ENCODE measurements around the gene TMSB10. TPM values are rescaled to one million over a fixed set of nuclear protein-coding genes. Genes with fewer than 3 reads are reported as not detected.
"Not testable (repeated sequence)": the region's sequence is repeated elsewhere in the genome, so short reads cannot be mapped to it uniquely, and the experiment has no call there.

Gene TMSB10
- total RNA-seq, 1 donor from 2014 or later, result 925 TPM

GRCh38 chr2:84912984-84913383 is 7.5 kb downstream of the TMSB10 start:
- intact Hi-C loops (cut with micrococcal nuclease), result no loop called here
- Mint-ChIP-seq H3K36me3 (ENCODE audit: low read depth) (peaks cover 10% of the 10 kb centered on the region), H3K4me1 (peaks cover 32% of the 10 kb centered on the region), H3K4me3 (no peak overlapping the region), H3K27ac (no peak overlapping the region), H3K9me3 (peaks cover 4% of the 10 kb centered on the region), H3K27me3 (no peaks in the 10 kb centered on the region)
- CTCF ChIA-PET, result no interaction called here
- DNase-seq (no peak), ATAC-seq (ENCODE audit: low read depth) (no peak)
- no peak for TF ChIP-seq CTCF (IDR thresholded peaks at IDR 0.05)
- POLR2A ChIA-PET, result no interaction called here

GRCh38 chr2:84914334-84914733 is 8.9 kb downstream of the TMSB10 start:
- intact Hi-C loops (cut with micrococcal nuclease), result no loop called here
- DNase-seq (no peak), ATAC-seq (ENCODE audit: low read depth) (no peak)
- ChIA-PET CTCF (interaction anchor here (1.3 kb wide), 1 partner anchor 12 kb away, joined by 7 read pairs; no protein-coding TSS in a partner anchor), POLR2A (interaction anchor here (1.0 kb wide), 1 partner anchor 8 kb away, joined by 3 read pairs; no protein-coding TSS in a partner anchor)
- peaks cover 31% of the 10 kb centered on the region for H3K4me1 Mint-ChIP-seq
- H3K27me3 Mint-ChIP-seq, result no peaks in the 10 kb centered on the region
- no peak overlapping the region for H3K4me3 Mint-ChIP-seq
- H3K27ac Mint-ChIP-seq, result no peak overlapping the region
- H3K9me3 Mint-ChIP-seq, result peaks cover 2% of the 10 kb centered on the region
- H3K36me3 Mint-ChIP-seq (ENCODE audit: low read depth), result peaks cover 2% of the 10 kb centered on the region
- TF ChIP-seq CTCF (IDR thresholded peaks at IDR 0.05), result no peak

- DNase-seq; H3K4me3 Mint-ChIP-seq; H3K27me3 Mint-ChIP-seq; H3K9me3 Mint-ChIP-seq; H3K36me3 Mint-ChIP-seq (ENCODE audit: low read depth); CTCF ChIA-PET; H3K27ac Mint-ChIP-seq; intact Hi-C loops (cut with micrococcal nuclease); ATAC-seq (ENCODE audit: low read depth); POLR2A ChIA-PET: not testable (repeated sequence)
- H3K4me1 Mint-ChIP-seq, result peaks cover 35% of the 10 kb centered on the region
Measured at GRCh38 chr2:84915675-84916074, 10.2 kb downstream of the TMSB10 start.

- H3K4me1 Mint-ChIP-seq, result peaks cover 44% of the 10 kb centered on the region
- H3K36me3 Mint-ChIP-seq (ENCODE audit: low read depth), result not testable (repeated sequence)
- POLR2A ChIA-PET, result interaction anchor here (1.1 to 9.3 kb wide), 7 partner anchors 9 to 36 kb away, joined by 3 to 326 read pairs (median 20); partner anchors contain the start of genes TMSB10 and TRABD2A
Measured at GRCh38 chr2:84917821-84918220, 12.4 kb downstream of the TMSB10 start.

GRCh38 chr2:84918430-84918829 is 13.0 kb downstream of the TMSB10 start:
- ChIA-PET CTCF (interaction anchor here (1.0 to 3.4 kb wide), 6 partner anchors 12 to 38 kb away, joined by 3 to 17 read pairs (median 4); partner anchors contain the start of genes TMSB10 and TRABD2A), POLR2A (interaction anchor here (0.6 to 9.3 kb wide), 9 partner anchors 12 to 409 kb away, joined by 4 to 326 read pairs (median 20); partner anchors contain the start of genes TMSB10 and TRABD2A)
- Mint-ChIP-seq H3K36me3 (ENCODE audit: low read depth) (no peaks in the 10 kb centered on the region), H3K4me1 (peaks cover 48% of the 10 kb centered on the region), H3K9me3 (no peaks in the 10 kb centered on the region), H3K27ac (peak overlapping the region; percentile 96), H3K27me3 (no peaks in the 10 kb centered on the region), H3K4me3 (no peak overlapping the region)
- DNase-seq (no peak), ATAC-seq (ENCODE audit: low read depth) (no peak)
- TF ChIP-seq CTCF (IDR thresholded peaks at IDR 0.05), result no peak
- intact Hi-C loops (cut with micrococcal nuclease), result no loop called here

More at GRCh38 chr2:84917821-84918220, 12.4 kb downstream of the TMSB10 start:
- H3K27me3 Mint-ChIP-seq; H3K9me3 Mint-ChIP-seq; intact Hi-C loops (cut with micrococcal nuclease); ATAC-seq (ENCODE audit: low read depth); DNase-seq; H3K4me3 Mint-ChIP-seq: not testable (repeated sequence)
- CTCF ChIA-PET, result interaction anchor here (1.2 to 3.4 kb wide), 3 partner anchors 11 to 38 kb away, joined by 3 to 17 read pairs (median 5); partner anchors contain the start of gene TMSB10
- H3K27ac Mint-ChIP-seq, result peak overlapping the region; percentile 96

- ChIA-PET CTCF (interaction anchor here (1.1 to 3.4 kb wide), 5 partner anchors 13 to 38 kb away, joined by 3 to 17 read pairs (median 6); partner anchors contain the start of gene TMSB10), POLR2A (interaction anchor here (0.6 to 9.3 kb wide), 19 partner anchors 13 to 390 kb away, joined by 3 to 326 read pairs (median 4); partner anchors contain the start of genes KCMF1, TMSB10 and TRABD2A)
- Mint-ChIP-seq H3K4me3 (peak overlapping the region; percentile 73), H3K27me3 (no peaks in the 10 kb centered on the region), H3K27ac (peak overlapping the region; percentile 96), H3K4me1 (peaks cover 63% of the 10 kb centered on the region), H3K36me3 (ENCODE audit: low read depth) (no peaks in the 10 kb centered on the region), H3K9me3 (no peaks in the 10 kb centered on the region)
- intact Hi-C loops (cut with micrococcal nuclease), result loop anchor here (1.0 to 10.0 kb wide), 3 partner anchors 13 to 285 kb away; no protein-coding TSS in a partner anchor
- no peak for DNase-seq
- no peak for TF ChIP-seq CTCF (IDR thresholded peaks at IDR 0.05)
- peak; percentile 59 for ATAC-seq (ENCODE audit: low read depth)
Measured at GRCh38 chr2:84919885-84920580, 14.6 kb downstream of the TMSB10 start.
